ENCODE measurements around the gene GALNS.

Gene GALNS

GRCh38 chr16:88876942-88877526 lies 20.3 kb upstream of the GALNS start:
- Histone ChIP-seq H3K4me1 (no peaks in the 10 kb centered on the region), H3K27me3 (ENCODE audit: control insufficient read depth, insufficient read depth, low read length) (no peaks in the 10 kb centered on the region), H3K9me3 (ENCODE audit: control insufficient read depth, low read length) (no peaks in the 10 kb centered on the region), H3K9ac (no peak overlapping the region), H3K27ac (no peak overlapping the region), H3K4me2 (ENCODE audit: low read length) (no peak overlapping the region), H2AFZ (no peak overlapping the region), H3K4me3 (ENCODE audit: low read depth, low read length) (no peak overlapping the region), H3K79me2 (no peaks in the 10 kb centered on the region), H3K36me3 (ENCODE audit: control insufficient read depth, insufficient read depth, low read length) (no peaks in the 10 kb centered on the region)
- TF ChIP-seq, protein P1, sequence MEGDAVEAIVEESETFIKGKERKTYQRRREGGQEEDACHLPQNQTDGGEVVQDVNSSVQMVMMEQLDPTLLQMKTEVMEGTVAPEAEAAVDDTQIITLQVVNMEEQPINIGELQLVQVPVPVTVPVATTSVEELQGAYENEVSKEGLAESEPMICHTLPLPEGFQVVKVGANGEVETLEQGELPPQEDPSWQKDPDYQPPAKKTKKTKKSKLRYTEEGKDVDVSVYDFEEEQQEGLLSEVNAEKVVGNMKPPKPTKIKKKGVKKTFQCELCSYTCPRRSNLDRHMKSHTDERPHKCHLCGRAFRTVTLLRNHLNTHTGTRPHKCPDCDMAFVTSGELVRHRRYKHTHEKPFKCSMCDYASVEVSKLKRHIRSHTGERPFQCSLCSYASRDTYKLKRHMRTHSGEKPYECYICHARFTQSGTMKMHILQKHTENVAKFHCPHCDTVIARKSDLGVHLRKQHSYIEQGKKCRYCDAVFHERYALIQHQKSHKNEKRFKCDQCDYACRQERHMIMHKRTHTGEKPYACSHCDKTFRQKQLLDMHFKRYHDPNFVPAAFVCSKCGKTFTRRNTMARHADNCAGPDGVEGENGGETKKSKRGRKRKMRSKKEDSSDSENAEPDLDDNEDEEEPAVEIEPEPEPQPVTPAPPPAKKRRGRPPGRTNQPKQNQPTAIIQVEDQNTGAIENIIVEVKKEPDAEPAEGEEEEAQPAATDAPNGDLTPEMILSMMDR (IDR thresholded peaks at IDR 0.05) = no peak

GRCh38 chr16:88875703-88876234 lies 19.0 kb upstream of the GALNS start:
- H3K4me3 ChIP-seq (ENCODE audit: low read depth, low read length) = no peak overlapping the region
- H2AFZ ChIP-seq = no peak overlapping the region
- no peaks in the 10 kb centered on the region for H3K4me1 ChIP-seq
- H3K79me2 ChIP-seq = no peaks in the 10 kb centered on the region
- TF ChIP-seq, protein P1 (IDR thresholded peaks at IDR 0.05) = no peak
- no peak overlapping the region for H3K9ac ChIP-seq
- H3K4me2 ChIP-seq (ENCODE audit: low read length) = no peak overlapping the region
- H3K9me3 ChIP-seq (ENCODE audit: control insufficient read depth, low read length) = no peaks in the 10 kb centered on the region
- H3K27me3 ChIP-seq (ENCODE audit: control insufficient read depth, insufficient read depth, low read length) = no peaks in the 10 kb centered on the region
- no peak overlapping the region for H3K27ac ChIP-seq
- H3K36me3 ChIP-seq (ENCODE audit: control insufficient read depth, insufficient read depth, low read length) = no peaks in the 10 kb centered on the region

GRCh38 chr16:88874938-88875599 lies 18.3 kb upstream of the GALNS start:
- H3K9me3 ChIP-seq (ENCODE audit: control insufficient read depth, low read length) = no peaks in the 10 kb centered on the region
- H3K79me2 ChIP-seq = no peaks in the 10 kb centered on the region
- H3K36me3 ChIP-seq (ENCODE audit: control insufficient read depth, insufficient read depth, low read length) = no peaks in the 10 kb centered on the region
- H3K9ac ChIP-seq = no peak overlapping the region
- no peak overlapping the region for H2AFZ ChIP-seq
- no peak overlapping the region for H3K4me2 ChIP-seq (ENCODE audit: low read length)
- H3K27me3 ChIP-seq (ENCODE audit: control insufficient read depth, insufficient read depth, low read length) = no peaks in the 10 kb centered on the region
- TF ChIP-seq, protein P1 (IDR thresholded peaks at IDR 0.05) = no peak
- H3K27ac ChIP-seq = no peak overlapping the region
- no peaks in the 10 kb centered on the region for H3K4me1 ChIP-seq
- H3K4me3 ChIP-seq (ENCODE audit: low read depth, low read length) = no peak overlapping the region

DNA sequence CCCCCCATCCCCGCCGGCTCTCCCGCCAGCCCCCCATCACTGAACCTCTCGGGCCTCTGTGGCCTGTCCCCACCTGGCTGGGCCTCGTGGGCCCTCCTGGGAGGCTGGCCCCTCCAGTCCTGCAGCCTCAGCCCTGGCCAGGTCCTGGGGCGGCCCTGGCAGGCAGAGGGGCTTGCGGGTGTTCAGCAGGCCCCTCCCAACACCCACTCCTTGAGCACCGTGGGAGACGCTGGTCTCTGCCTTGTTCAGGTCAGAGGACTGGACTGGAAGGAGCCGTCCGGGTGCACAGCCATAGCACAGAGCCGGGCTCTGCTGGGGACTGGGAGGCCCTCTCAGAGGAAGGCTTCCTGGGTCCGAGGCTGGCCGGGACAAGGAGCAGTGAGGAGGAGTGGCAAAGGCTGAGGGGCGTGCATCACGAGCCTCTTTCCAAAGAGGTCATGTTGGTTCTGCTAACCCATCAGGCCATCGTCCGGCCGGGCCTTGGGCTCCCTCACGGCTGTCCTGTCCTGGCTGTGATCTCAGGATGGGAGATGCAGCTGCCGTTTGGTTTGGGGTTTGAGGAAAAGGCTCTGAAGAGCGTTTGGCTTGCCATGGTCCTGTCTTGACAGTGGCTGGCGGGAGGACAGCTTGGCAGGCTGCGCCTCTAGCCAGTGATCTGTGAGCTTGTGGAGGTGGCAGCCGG lies 16.0 kb upstream of the GALNS start:
- H3K27me3 ChIP-seq (ENCODE audit: control insufficient read depth, insufficient read depth, low read length) = no peaks in the 10 kb centered on the region
- no peak overlapping the region for H3K9ac ChIP-seq
- no peak overlapping the region for H3K4me2 ChIP-seq (ENCODE audit: low read length)
- no peaks in the 10 kb centered on the region for H3K9me3 ChIP-seq (ENCODE audit: control insufficient read depth, low read length)
- H3K27ac ChIP-seq = no peak overlapping the region
- TF ChIP-seq, protein P1 (IDR thresholded peaks at IDR 0.05) = no peak
- H3K79me2 ChIP-seq = no peaks in the 10 kb centered on the region
- H2AFZ ChIP-seq = no peak overlapping the region
- H3K36me3 ChIP-seq (ENCODE audit: control insufficient read depth, insufficient read depth, low read length) = no peaks in the 10 kb centered on the region
- H3K4me3 ChIP-seq (ENCODE audit: low read depth, low read length) = no peak overlapping the region
- no peaks in the 10 kb centered on the region for H3K4me1 ChIP-seq

Data from parathyroid adenoma (tissue), 2 donors.